Activated CD8-positive, alpha-beta memory T cell treated with anti-CD3 and anti-CD28 coated beads for 36 hours (primary cell): ENCODE measurements around the gene CAMTA1. TPM values are rescaled to one million over a fixed set of nuclear protein-coding genes. Genes with fewer than 3 reads are reported as not detected.

ENCODE experiments used
- CTCF ChIA-PET: fragments of 350-600 bp; sonication (Branson Sonifier 250); formaldehyde crosslinking; loops from one replicate; lab custom pipeline; 2021; ENCODE audit warnings: antibody characterized with exemption; lab: Charles Lee
- POLR2A ChIA-PET: fragments of 350-600 bp; sonication (Branson Sonifier 250); formaldehyde crosslinking; loops from one replicate; lab custom pipeline; 2021; ENCODE audit warnings: antibody characterized with exemption; lab: Charles Lee
- total RNA-seq, 2 experiments: library from RNA; stranded (reverse); gene quantifications; one replicate each; pipeline ENCODE4 v1.2.3, GENCODE V29; 2021

CAMTA1 gene
- total RNA-seq, 2 experiments from 2014 or later = 66.5 to 72.5 TPM

- ChIA-PET POLR2A (no interaction called here), CTCF (no interaction called here)
Measured at GRCh38 chr1:7258589-7259135, 473.4 kb downstream of the CAMTA1 start.

GRCh38 chr1:7259955-7260354 lies 474.7 kb downstream of the CAMTA1 start:
- CTCF ChIA-PET = no interaction called here
- POLR2A ChIA-PET = no interaction called here

- CTCF ChIA-PET = no interaction called here
- POLR2A ChIA-PET = no interaction called here
Measured at GRCh38 chr1:7261490-7261889, 476.2 kb downstream of the CAMTA1 start.

- CTCF ChIA-PET = no interaction called here
- POLR2A ChIA-PET = no interaction called here
Measured at GRCh38 chr1:7262611-7263010, 477.4 kb downstream of the CAMTA1 start.

- ChIA-PET POLR2A (no interaction called here), CTCF (no interaction called here)
Measured at GRCh38 chr1:7263021-7263960, 478.0 kb downstream of the CAMTA1 start.

- ChIA-PET POLR2A (no interaction called here), CTCF (no interaction called here)
Measured at GRCh38 chr1:7264101-7264500, 478.8 kb downstream of the CAMTA1 start.

GRCh38 chr1:7265771-7266371 lies 480.6 kb downstream of the CAMTA1 start:
- POLR2A ChIA-PET = no interaction called here
- CTCF ChIA-PET = no interaction called here

GRCh38 chr1:7266561-7266960 lies 481.3 kb downstream of the CAMTA1 start:
- ChIA-PET CTCF (no interaction called here), POLR2A (no interaction called here)

- CTCF ChIA-PET = no interaction called here
- POLR2A ChIA-PET = no interaction called here
Measured at GRCh38 chr1:7267493-7267892, 482.2 kb downstream of the CAMTA1 start.

GRCh38 chr1:7268983-7269382 lies 483.7 kb downstream of the CAMTA1 start:
- POLR2A ChIA-PET = no interaction called here

GRCh38 chr1:7269525-7269924 lies 484.3 kb downstream of the CAMTA1 start:
- POLR2A ChIA-PET = no interaction called here

More at GRCh38 chr1:7268983-7269382, 483.7 kb downstream of the CAMTA1 start:
- CTCF ChIA-PET = no interaction called here

GRCh38 chr1:7274256-7274655 lies 489.0 kb downstream of the CAMTA1 start:
- POLR2A ChIA-PET = no interaction called here

More at GRCh38 chr1:7269525-7269924, 484.3 kb downstream of the CAMTA1 start:
- CTCF ChIA-PET = no interaction called here

GRCh38 chr1:7278045-7278444 lies 492.8 kb downstream of the CAMTA1 start:
- CTCF ChIA-PET = no interaction called here

More at GRCh38 chr1:7274256-7274655, 489.0 kb downstream of the CAMTA1 start:
- CTCF ChIA-PET = no interaction called here

GRCh38 chr1:7278827-7279765 lies 493.8 kb downstream of the CAMTA1 start:
- CTCF ChIA-PET = no interaction called here
- POLR2A ChIA-PET = no interaction called here

More at GRCh38 chr1:7278045-7278444, 492.8 kb downstream of the CAMTA1 start:
- POLR2A ChIA-PET = no interaction called here

GRCh38 chr1:7279769-7280168 lies 494.5 kb downstream of the CAMTA1 start:
- POLR2A ChIA-PET = no interaction called here
- CTCF ChIA-PET = no interaction called here

GRCh38 chr1:7280347-7280960 lies 495.2 kb downstream of the CAMTA1 start:
- CTCF ChIA-PET = no interaction called here
- POLR2A ChIA-PET = no interaction called here

GRCh38 chr1:7281821-7282220 lies 496.6 kb downstream of the CAMTA1 start:
- ChIA-PET CTCF (no interaction called here), POLR2A (no interaction called here)

GRCh38 chr1:7284839-7285435 lies 499.7 kb downstream of the CAMTA1 start:
- CTCF ChIA-PET = no interaction called here
- POLR2A ChIA-PET = no interaction called here
